Stimulated activated naive CD8-positive, alpha-beta T cell treated with anti-CD3 and anti-CD28 coated beads, Interleukin-15, Interleukin-2, amounts not matched to agents 100 ng/mL and 50 ng/mL, for 24 hours (primary cell): ENCODE results near the gene SLC38A1.

ENCODE experiments used
- H3K27ac Mint-ChIP-seq: one replicate; pipeline ENCODE4 v1.8.0; 2021; ENCODE audit warnings: mild to moderate bottlenecking, mixed read lengths
- H3K27me3 Mint-ChIP-seq: one replicate; pipeline ENCODE4 v1.8.0; 2021; ENCODE audit warnings: mixed read lengths
- H3K36me3 Mint-ChIP-seq: one replicate; pipeline ENCODE4 v1.8.0; 2021; ENCODE audit warnings: low read depth, mixed read lengths
- H3K4me1 Mint-ChIP-seq: one replicate; pipeline ENCODE4 v1.8.0; 2021; ENCODE audit warnings: low read depth, mixed read lengths
- H3K4me3 Mint-ChIP-seq: one replicate; pipeline ENCODE4 v1.8.0; 2021; ENCODE audit warnings: mild to moderate bottlenecking, mixed read lengths
- H3K9me3 Mint-ChIP-seq: one replicate; pipeline ENCODE4 v1.8.0; 2021; ENCODE audit warnings: mixed read lengths

The SLC38A1 gene

GRCh38 chr12:46147144-46147543, 121.7 kb downstream of the SLC38A1 start:
- Mint-ChIP-seq H3K9me3 (no peaks in the 10 kb centered on the region), H3K36me3 (no peaks in the 10 kb centered on the region), H3K4me3 (no peak overlapping the region), H3K4me1 (no peaks in the 10 kb centered on the region), H3K27me3 (peaks cover 4% of the 10 kb centered on the region), H3K27ac (no peak overlapping the region)

GRCh38 chr12:46145881-46146280, 123.0 kb downstream of the SLC38A1 start:
- Mint-ChIP-seq H3K4me3 (no peak overlapping the region), H3K27ac (no peak overlapping the region), H3K9me3 (no peaks in the 10 kb centered on the region), H3K4me1 (no peaks in the 10 kb centered on the region), H3K36me3 (no peaks in the 10 kb centered on the region), H3K27me3 (peaks cover 8% of the 10 kb centered on the region)

GRCh38 chr12:46144433-46144832, 124.4 kb downstream of the SLC38A1 start:
- Mint-ChIP-seq H3K4me1 (no peaks in the 10 kb centered on the region), H3K36me3 (no peaks in the 10 kb centered on the region), H3K9me3 (no peaks in the 10 kb centered on the region), H3K4me3 (no peak overlapping the region), H3K27ac (no peak overlapping the region), H3K27me3 (peaks cover 9% of the 10 kb centered on the region)

GRCh38 chr12:46136249-46136648, 132.6 kb downstream of the SLC38A1 start:
- no peaks in the 10 kb centered on the region for H3K36me3 Mint-ChIP-seq
- no peak overlapping the region for H3K4me3 Mint-ChIP-seq
- H3K27ac Mint-ChIP-seq = no peak overlapping the region
- no peaks in the 10 kb centered on the region for H3K9me3 Mint-ChIP-seq
- H3K27me3 Mint-ChIP-seq = peaks cover 15% of the 10 kb centered on the region
- H3K4me1 Mint-ChIP-seq = no peaks in the 10 kb centered on the region

GRCh38 chr12:46135750-46136149, 133.1 kb downstream of the SLC38A1 start:
- Mint-ChIP-seq H3K4me1 (no peaks in the 10 kb centered on the region), H3K36me3 (no peaks in the 10 kb centered on the region), H3K9me3 (no peaks in the 10 kb centered on the region), H3K27me3 (peaks cover 14% of the 10 kb centered on the region), H3K4me3 (no peak overlapping the region), H3K27ac (no peak overlapping the region)

GRCh38 chr12:46134852-46135251, 134.0 kb downstream of the SLC38A1 start:
- Mint-ChIP-seq H3K9me3 (no peaks in the 10 kb centered on the region), H3K27ac (no peak overlapping the region), H3K36me3 (no peaks in the 10 kb centered on the region), H3K4me1 (no peaks in the 10 kb centered on the region), H3K4me3 (no peak overlapping the region), H3K27me3 (peaks cover 14% of the 10 kb centered on the region)

GRCh38 chr12:46134205-46134811, 134.5 kb downstream of the SLC38A1 start:
- H3K27me3 Mint-ChIP-seq = peaks cover 11% of the 10 kb centered on the region
- no peaks in the 10 kb centered on the region for H3K4me1 Mint-ChIP-seq
- H3K4me3 Mint-ChIP-seq = no peak overlapping the region
- no peaks in the 10 kb centered on the region for H3K36me3 Mint-ChIP-seq
- H3K27ac Mint-ChIP-seq = no peak overlapping the region
- no peaks in the 10 kb centered on the region for H3K9me3 Mint-ChIP-seq

GRCh38 chr12:46133751-46134150, 135.1 kb downstream of the SLC38A1 start:
- no peak overlapping the region for H3K27ac Mint-ChIP-seq

More at GRCh38 chr12:46133751-46134150, 135.1 kb downstream of the SLC38A1 start:
- H3K36me3 Mint-ChIP-seq = no peaks in the 10 kb centered on the region
- H3K4me1 Mint-ChIP-seq = no peaks in the 10 kb centered on the region
- H3K9me3 Mint-ChIP-seq = no peaks in the 10 kb centered on the region
- peaks cover 13% of the 10 kb centered on the region for H3K27me3 Mint-ChIP-seq
- H3K4me3 Mint-ChIP-seq = no peak overlapping the region
